Activated T-cell treated with anti-CD3 and anti-CD28 coated beads, Interleukin-2, amount 50 U/mL, for 1 hour (primary cell): Measurements from ENCODE around the gene EML4.
"Not testable (repeated sequence)": the region's sequence is repeated elsewhere in the genome, so short reads cannot be mapped to it uniquely, and the experiment has no call there.

Source experiments
- DNase-seq: peaks from one replicate; pipeline ENCODE4 v3.0.0-alpha.2; 2020

Gene EML4

DNA sequence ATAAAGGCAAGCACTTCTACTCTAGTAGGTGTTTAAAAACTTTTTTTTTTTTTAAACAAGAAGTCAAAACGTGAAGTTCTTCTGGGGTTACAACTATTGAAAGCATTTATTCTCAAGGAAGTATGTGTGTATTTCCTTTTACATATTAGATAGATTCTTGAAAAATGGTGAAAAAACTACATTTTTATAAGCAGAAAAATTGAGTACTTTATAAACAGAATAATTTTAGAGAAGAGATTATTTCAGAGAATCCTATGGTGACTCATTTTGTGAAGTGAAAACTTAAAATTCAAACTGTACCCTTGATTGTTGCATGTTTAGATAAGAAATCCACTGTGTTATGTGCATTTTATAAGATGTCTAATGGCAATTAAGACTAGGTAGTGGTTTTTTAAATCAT lies 2.9 kb downstream of the EML4 start:
- no peak for DNase-seq

DNA sequence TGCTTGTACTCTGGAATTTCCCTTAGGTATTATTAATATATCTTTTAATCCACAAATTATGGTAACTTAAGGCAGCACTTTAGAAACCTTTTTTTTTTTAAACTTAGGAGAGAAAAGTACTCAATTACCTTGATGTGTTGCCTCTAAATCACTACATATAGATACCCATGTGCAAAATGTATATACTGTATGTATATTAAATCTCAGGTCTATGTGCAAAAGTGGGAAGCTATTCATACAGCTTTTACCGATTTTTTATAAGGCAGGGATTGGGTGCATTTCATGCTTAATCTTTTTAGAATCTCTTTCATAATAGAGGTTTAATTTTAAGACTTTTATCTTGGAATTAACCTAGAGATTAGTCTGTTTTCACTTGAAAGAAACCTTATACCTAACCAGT lies 3.4 kb downstream of the EML4 start:
- DNase-seq: no peak

DNA sequence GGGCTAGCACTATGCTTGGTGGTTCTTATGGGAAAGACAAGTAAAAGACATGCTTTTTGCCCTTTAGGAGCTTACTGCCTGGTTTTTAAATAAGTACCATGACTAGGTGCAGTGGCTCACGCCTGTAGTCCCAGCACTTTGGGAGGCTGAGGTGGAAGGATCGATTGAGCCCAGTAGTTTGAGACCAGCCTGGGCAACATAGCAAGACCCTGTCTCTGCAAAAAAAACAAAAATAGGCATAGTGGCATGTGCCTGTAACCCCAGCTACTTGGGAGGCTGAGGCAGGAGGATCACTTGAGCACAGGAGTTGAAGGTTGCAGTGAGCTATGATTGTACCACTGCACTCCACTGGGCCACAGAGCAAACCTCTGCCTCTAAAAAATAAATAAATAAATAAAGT lies 4.3 kb downstream of the EML4 start:
- not testable (repeated sequence) for DNase-seq

DNA sequence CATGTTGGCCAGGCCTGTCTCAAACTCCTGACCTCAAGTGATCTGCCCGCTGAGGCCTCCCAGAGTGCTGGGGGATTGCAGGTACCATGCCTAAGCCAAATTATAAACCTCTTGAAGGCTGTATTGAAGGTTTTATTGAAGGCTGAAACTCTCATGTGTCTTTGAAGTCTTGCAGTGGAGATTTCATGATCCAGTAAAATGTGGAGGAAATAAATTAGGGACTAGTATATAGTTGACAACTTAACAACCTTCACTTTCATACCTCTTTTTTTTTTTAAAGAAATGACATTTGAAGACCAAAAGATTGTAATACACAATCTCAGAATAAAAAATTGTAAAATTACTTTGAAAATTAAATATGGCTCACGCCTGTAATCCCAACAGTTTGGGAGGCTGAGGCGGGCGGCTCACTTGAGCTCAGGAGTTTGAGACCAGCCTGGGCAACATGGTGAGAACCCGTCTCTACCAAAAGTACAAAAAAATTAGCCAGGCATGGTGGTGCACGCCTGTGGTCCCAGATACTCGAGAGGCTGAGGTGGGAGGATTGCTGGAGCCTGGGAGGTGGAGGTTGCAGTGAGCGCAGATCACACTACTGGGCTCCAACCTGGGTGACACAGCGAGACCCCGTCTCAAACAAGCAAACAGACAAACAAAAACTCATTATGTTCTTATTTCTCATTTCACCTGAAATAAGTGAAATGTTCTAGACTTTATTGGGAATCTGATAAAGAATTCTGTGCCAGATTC lies 8.0 kb downstream of the EML4 start:
- no peak for DNase-seq

DNA sequence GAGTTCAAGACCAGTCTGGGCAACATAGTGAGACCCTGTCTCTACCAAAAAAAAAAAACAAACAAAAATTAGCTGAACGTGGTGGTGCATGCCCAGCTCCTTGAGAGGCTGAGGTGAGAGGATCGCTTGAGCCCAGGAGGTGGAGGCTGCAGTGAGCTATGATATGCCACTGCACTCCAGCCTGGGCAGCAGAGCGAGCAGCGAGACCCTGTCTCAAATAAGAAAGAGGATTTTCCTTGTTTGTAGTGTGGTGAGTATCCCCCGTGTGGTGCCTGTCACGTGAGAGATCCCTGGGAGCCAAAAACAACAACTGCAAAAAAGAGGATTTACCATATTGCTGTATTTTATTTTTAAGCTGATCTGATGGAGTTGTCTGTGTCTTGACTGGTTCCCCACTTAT lies 9.2 kb downstream of the EML4 start:
- DNase-seq: no peak

DNA sequence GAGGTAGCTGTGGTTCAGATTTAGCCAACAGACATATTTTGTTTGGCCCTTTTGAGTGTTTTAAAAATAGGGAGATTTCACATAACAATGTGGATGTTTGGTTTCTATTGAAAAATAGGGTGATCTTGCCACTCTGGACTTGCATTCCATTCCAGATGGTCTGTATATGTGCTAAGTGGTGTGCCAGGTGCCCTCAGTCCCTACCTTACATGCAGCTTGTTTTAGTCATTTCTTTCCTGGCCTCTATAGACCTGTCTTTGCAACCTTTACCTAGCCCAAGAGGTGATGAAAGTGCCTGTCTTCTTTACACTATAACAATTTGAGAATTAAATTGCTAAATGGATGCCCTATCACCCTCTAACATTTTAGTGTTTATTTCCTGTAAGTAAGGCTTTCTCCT lies 11.1 kb downstream of the EML4 start:
- no peak for DNase-seq

DNA sequence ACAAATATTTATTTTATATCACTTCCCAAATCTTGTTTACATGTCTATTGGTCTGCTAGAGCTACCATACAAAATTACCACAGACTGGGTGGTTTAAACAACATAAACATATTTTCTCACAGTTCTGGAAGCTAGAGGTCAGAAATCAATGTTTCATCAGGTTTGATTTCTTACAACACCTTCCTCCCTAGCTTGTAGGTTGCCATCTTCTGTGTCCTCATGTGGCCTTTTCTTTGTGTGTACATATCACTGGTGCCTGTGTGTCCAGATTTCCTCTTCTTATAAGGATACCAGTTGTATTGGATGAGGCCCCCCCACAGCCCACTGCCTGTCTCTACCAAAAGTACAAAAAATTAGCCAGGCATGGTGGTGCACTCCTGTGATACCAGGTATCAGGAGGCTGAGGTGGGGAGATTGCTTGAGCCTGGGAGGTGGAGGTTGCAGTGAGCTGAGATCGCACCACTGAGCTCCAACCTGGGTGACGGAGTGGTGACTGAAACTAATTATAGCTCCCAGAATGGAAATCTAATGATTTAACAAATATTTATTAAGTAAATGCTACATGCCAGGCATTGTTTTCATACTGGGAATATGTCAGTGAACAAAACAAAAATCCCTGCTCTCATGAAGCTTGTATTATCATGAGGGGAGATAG lies 13.6 kb downstream of the EML4 start:
- no peak for DNase-seq

DNA sequence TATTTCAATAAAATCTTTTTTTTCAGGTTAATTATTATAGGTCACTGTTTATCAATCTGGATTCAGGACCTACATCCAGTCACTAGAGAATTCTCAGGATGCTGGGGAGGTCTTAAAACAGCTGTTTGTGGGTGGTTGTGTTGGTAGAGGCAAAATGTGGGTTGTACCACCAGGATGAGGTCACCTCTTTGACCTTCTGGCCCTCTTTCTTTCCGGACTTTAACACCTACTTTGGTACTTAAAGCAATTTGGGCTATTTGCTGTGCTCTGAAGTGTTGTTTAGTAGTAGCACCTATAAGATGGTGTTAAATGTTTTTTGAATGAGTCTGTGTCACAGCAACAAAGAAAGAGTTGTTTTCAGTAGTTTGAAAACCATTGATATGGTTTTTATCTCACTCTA lies 14.6 kb downstream of the EML4 start:
- DNase-seq: no peak

DNA sequence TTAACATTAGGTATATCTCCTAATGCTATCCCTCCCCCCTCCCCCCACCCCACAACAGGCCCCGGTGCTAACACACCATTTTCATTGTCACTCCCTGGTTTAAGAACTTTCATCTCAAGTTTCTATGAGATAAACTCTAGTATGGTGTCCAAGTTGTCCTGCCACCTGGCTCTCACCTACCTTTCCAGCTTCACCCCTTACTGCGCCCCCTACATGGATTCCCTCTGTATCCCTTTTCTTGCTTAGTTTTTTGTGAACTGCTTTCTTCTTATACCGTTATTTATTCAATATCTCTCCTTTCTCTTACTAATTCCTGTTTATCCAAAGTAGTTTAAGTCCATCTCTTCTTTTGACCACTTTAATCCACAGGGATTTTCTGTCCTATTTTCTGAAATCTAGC lies 15.2 kb downstream of the EML4 start:
- no peak for DNase-seq

DNA sequence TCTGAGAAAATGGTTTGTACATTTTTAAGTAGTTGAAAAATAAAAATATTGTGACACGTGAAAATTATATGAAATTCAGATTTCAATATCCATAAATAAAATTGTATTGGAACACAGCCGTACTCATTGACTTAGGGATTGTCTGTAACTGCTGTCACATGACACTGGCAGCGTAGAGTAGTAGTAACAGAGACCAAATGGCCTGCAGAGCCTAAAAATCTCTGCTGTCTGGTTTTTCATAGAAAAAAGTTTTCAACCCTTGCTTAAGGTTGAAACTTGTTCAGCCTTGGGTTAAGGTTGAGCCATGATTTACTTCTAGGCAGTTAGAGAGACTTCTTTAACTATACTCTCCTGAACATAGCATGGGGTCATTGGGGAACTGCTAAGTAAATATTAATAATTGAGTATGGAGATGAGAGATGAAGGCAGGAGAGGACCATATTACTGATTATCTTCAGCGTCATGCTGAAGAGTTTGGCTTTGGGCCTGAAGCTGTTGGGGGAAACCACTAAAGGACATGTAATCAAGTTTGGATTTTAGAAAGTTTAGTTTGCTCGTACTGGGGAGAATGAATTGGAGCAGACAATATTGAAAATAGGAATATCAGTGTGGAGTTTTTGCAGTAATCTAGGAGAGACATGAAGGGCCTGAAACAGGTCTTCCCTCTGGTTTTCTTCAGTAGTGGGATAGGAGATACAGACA lies 16.2 kb downstream of the EML4 start:
- no peak for DNase-seq

DNA sequence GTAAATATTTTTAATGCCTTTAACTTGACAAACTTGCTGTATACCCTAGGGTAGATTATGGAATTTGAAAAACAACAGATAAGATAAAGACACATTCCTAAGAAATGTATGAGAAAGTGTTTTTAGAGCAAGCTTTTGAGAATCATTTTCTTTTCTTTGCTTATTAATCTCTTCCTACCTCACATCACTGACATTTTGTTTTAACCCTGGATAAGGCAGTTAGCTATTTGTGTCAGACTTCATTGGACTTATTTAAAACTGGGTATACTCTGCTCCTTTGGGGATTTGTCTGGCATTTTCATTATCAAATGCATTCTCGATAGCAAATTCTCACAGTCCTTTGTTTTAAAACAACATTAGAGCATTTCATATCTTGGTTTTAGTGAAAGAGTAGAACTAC lies 17.2 kb downstream of the EML4 start:
- no peak for DNase-seq

DNA sequence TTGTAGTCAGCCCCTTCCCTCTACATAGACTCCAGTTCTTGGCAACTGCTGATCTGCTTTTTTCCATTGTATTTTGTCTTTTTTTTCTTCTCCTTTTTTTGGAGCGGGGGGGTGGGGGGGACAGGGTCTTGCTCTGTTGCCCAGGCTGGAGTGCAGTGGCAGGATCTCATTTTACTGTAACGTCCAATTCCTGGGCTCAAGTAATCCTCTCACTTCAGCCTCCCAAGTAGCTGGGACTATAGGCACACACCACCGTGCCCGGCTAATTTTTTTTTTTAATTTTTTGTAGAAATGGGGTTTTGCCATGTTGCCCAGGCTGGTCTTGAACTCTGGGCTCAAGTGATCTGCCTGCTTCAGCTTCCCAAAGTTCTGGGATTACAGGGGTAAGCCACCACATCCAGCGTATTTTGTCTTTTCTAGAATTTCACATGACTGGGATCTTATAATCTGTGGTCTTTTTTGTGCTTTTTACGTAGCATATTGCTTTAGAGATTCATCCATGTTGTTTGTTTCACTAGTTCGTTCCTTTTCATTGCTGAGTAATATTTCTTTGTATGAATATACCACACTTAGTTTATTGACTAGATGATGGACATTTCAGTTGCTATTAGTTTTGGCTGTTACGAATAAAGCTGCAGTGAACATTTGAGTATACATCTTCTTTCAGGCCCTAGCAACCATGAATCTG lies 17.9 kb downstream of the EML4 start:
- DNase-seq: no peak

DNA sequence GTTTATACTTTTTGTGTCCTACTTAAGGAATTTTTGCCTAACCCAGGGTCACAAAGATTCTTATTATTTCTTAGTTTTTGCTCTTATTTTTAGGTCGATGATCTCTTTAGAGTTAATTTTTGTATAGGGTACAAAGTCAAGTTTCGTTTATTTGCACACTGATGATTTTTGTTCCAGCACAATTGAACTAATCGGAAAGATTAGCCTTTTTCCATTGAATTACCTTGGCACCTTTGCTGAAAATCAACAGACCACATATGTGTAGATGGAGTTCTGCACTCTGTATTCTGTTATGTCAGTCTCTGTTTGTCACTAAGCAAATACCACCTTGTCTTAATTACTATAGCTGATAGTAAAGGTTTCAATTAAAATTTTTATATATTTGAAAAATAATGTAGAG lies 18.7 kb downstream of the EML4 start:
- DNase-seq: no peak

DNA sequence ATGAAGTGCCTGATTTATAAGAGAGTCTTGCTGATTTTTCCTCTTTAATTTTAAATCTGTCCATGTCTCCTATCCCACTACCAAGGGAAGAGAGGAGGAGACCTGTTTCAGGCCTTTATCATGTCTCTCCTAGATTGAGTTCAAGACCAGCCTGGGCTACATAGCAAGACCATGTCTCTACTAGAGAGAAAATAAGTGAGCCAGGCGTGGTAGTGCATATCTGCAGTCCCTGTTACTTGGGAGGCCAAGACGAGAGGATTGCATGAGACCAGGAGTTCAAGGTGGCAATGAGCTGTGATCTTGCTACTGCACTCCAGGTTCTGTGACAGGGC lies 20.0 kb downstream of the EML4 start:
- no peak for DNase-seq

DNA sequence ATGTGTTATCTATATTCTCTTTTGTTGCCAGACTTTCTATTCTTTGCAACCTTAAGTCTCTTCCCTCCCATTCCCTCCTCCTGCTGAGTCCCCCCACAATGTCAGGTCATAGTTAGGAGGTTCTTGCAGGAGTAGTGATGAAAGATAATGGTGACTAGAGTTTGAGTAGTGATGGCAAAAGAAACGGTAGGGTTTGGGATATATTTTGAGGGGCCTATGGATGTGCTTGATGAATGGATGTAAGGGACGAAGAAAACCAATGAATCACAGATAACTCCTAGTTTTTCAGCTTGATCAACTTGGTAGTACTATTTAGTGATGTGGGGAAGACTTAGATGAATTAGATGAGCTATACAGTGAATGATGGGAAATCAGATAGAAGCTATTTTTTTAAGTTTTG lies 21.0 kb downstream of the EML4 start:
- no peak for DNase-seq

DNA sequence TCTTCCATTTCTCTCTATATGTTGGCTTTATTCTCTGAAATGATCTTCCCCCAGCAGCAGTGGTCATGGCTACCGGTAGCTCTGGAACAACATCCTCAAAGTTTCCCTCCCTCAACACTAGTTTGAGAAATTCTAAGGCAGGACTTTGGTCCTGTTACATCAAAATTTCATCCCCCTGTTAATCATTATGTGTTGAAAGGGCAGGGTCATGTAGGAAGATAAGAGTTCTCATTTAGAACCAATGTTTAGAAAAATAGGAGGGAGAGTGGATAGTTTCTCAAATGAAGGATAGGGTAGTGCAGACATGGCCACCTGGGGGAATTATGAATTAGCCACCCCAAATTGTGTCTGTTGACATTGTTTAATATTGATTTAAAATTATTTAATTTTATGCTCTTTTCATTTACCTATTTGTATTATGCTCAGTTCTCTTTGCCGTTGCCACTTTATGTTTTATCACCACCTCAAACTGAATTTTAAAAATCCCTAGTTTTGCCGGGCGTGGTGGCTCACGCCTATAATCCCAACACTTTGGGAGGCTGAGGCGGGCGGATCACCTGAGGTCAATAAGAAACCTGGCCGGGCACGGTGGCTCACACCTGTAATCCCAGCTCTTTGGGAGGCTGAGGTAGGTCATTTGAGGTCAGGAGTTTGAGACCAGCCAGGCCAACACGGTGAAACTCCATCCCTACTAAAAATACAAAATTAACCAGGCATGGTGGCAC lies 22.3 kb downstream of the EML4 start:
- DNase-seq: no peak

DNA sequence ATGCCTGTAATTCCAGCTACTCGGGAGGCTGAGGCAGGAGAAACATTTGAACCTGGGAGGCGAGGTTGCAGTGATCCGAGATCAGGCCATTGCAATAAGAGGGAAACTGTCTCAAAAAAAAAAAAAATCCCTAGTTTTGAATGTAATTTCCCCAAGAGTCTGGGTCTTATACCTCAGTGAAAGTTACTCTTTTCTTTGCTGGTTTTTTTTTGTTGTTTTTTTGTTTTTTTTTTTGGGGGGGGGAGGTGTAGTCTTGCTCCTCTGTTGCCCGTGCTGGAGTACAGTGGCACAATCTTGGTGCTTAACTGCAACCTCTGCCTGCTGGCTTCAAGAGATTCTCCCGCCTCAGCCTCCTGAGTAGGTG lies 22.8 kb downstream of the EML4 start:
- DNase-seq: no peak

DNA sequence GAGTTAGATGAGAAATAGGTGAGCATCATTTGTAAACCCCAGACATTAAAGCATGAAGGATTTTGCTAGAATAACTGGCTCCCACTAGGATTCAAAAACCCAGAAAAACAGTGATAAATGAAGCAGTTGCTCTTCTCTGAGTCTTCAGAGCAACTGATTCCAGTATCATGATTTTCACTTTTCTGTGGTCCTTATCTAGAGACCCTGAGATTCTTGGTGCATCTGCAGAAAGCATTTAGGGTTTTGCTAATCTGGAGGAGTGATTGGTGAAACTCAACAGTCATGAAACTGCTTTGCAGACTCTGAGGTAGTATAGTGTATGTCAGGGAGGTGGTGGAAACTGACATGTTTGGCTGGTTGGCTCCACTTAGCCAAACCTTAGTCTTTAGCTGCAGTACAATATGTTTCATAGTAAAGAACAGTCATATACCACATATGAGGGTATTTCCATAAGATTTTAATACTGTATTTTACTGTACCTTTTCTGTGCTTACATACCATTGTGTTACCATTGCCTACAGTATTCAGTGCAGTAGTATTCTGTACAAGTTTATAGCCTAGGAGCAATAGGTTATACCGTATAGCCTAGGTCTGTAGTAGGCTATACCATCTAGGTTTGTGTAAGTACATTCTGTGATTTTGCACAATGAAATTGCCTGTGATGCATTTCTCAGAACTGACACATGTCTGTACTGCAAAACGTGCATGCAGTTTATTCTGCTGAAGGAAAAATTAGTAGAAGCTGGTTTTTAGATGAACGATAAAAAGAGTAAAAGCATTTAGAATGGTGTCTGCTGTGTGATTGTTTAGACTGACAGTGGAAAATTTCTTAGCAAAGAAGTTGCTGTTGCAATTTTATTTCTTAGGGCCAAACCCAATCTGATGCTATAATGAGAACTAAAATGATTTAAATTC lies 23.8 kb downstream of the EML4 start:
- no peak for DNase-seq

DNA sequence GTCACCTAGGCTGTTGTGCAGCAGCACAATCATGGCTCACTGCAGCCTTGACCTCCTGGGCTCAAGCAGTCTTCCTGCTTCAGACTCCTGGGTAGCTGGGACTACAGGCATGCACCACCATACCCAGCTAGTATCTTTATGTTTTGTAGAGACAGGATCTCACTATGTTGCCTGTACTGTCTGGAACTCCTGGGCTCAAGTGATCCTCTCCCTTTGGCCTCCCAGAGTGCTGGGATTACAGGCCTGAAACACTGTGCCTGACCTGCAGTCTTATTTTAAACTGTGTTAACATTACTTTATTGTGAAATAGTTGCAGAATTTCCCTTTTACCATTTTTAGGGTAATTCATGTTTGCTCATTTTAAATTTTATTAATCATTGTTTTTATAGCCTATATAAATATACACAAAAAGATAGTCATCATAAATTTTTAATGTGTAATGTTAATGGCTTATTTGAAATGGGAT lies 24.6 kb downstream of the EML4 start:
- no peak for DNase-seq

DNA sequence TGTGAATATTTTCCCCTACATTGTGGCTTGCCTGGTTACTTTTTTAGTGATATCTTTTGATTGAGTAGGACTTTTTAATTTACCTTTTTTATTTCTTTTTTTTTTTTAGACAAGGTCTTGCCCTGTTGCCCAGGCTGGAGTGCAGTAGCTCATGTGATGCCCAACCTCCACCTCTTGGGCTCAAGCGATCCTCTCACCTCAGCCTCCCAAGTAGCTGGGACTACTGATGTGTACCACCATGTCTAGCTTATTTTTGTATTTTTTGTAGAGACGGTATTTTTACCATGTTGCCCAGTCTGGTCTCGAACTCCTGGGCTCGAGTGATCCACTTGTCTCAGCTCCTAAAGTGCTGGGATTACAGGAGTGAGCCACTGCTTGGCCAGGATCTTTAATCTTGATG lies 25.3 kb downstream of the EML4 start:
- no peak for DNase-seq

DNA sequence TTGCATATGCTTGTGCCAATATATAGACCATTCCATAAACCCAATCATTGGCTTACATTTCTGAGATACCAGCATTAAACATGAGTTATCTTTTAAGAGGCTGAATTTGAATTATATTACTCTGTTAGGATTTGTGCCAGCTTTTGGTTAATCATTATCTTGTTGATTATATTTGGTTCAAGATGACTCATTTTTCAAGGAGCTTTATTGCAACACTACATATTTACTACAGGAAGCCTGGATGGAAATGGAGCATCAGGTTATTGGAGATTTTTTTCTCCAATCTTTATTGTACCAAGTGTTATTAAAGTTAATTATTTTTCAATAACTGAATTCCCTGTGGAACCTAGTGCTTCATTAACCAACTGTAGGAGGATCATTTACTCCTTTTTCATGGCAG lies 26.4 kb downstream of the EML4 start:
- no peak for DNase-seq

DNA sequence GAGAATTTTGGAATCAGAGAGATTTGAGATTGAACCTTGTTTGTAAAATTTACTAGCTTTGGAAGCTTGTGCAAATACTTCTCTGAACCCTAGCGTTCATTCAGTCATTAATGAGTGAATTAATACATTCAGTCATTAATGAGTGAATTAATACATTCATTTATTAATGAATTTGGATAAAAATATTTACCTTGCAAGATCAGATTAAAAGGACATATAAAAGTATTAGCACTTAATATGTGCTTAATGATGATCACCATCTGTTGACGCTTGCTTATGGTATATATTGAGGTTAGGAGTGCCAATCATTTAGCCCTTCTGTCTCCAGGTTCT lies 26.9 kb downstream of the EML4 start:
- no peak for DNase-seq
